Hepatocyte (in vitro differentiated cells): ENCODE measurements around the gene DNAJC5. TPM values are rescaled to one million over a fixed set of nuclear protein-coding genes. Genes with fewer than 3 reads are reported as not detected.
"Not testable (repeated sequence)": the region's sequence is repeated elsewhere in the genome, so short reads cannot be mapped to it uniquely, and the experiment has no call there.

Source experiments
- DNase-seq: peaks from one replicate; pipeline ENCODE4 v3.0.0-alpha.2; 2016; ENCODE audit warnings: low spot score
- H2AFZ ChIP-seq: fragments of 200-600 bp; sonication (generic); 2 replicates; pipeline ENCODE4 v1.6.0; 2016; ENCODE audit warnings: antibody characterized with exemption, mild to moderate bottlenecking
- H3K27ac ChIP-seq: fragments of 200-600 bp; sonication (generic); 2 replicates; pipeline ENCODE4 v1.5.1; 2016; ENCODE audit warnings: mild to moderate bottlenecking
- H3K27me3 ChIP-seq: fragments of 200-600 bp; sonication (generic); 2 replicates; pipeline ENCODE4 v1.6.1; 2016
- H3K36me3 ChIP-seq: fragments of 200-600 bp; sonication (generic); replicated peaks from 2 replicates; pipeline ENCODE4 v1.5.1; 2016; ENCODE audit warnings: low read depth; ENCODE audit not compliant: insufficient read depth
- H3K4me1 ChIP-seq: fragments of 200-600 bp; sonication (generic); 2 replicates; pipeline ENCODE4 v1.5.1; 2016; ENCODE audit warnings: mild to moderate bottlenecking, moderate library complexity; ENCODE audit not compliant: insufficient read depth
- H3K4me2 ChIP-seq: fragments of 200-600 bp; sonication (generic); 2 replicates; pipeline ENCODE4 v1.6.0; 2016
- H3K4me3 ChIP-seq: fragments of 200-600 bp; sonication (generic); 2 replicates; pipeline ENCODE4 v1.5.1; 2016; ENCODE audit warnings: mild to moderate bottlenecking
- H3K79me2 ChIP-seq: fragments of 200-600 bp; sonication (generic); 2 replicates; pipeline ENCODE4 v1.6.0; 2017; ENCODE audit warnings: mild to moderate bottlenecking
- H3K9me2 ChIP-seq: fragments of 200-600 bp; sonication (generic); replicated peaks from 2 replicates; pipeline ENCODE4 v1.6.0; 2017; ENCODE audit warnings: mild to moderate bottlenecking; ENCODE audit not compliant: insufficient read depth
- H3K9me3 ChIP-seq: fragments of 200-600 bp; sonication (generic); 2 replicates; pipeline ENCODE4 v1.5.1; 2016; ENCODE audit warnings: low read depth, mild to moderate bottlenecking
- H4K20me1 ChIP-seq: fragments of 200-600 bp; sonication (generic); 2 replicates; pipeline ENCODE4 v1.6.0; 2016; ENCODE audit warnings: mild to moderate bottlenecking; ENCODE audit not compliant: insufficient read depth, poor library complexity, severe bottlenecking
- EZH2 ChIP-seq: fragments of 200-600 bp; sonication (generic); IDR thresholded peaks from 2 replicates; pipeline ENCODE4 v1.6.1; 2016; ENCODE audit warnings: antibody characterized with exemption, mild to moderate bottlenecking, borderline replicate concordance
- EZH2phosphoT487 ChIP-seq: fragments of 200-600 bp; sonication (generic); IDR thresholded peaks from one replicate; pipeline ENCODE4 v1.6.1; 2018; ENCODE audit warnings: antibody characterized with exemption, mild to moderate bottlenecking, low read depth, moderate library complexity; ENCODE audit not compliant: unreplicated experiment, severe bottlenecking
- WGBS: methylation state at CpG from one replicate; pipeline ENCODE4 v1.1.6; 2016; ENCODE audit warnings: low lambda C conversion rate; ENCODE audit errors: missing lambda C conversion rate; 5-methylcytosine and 5-hydroxymethylcytosine counted together
- polyA plus RNA-seq: library from polyadenylated mRNA; unstranded; fragments of >200 nt; fragmentation: Nextera tagmentation; extraction: Ambion mirVana; gene quantifications from 2 replicates; pipeline ENCODE4 v1.2.1, GENCODE V29; 2016
- total RNA-seq: library from RNA; depleted of rRNA; stranded (reverse); fragments of >200 nt; gene quantifications from 2 replicates; pipeline ENCODE4 v1.2.3, GENCODE V29; 2014
- TF ChIP-seq, protein P1 (sequence below): fragments of 200-600 bp; sonication (generic); IDR thresholded peaks from 2 replicates; pipeline ENCODE4 v1.5.1; 2016; ENCODE audit warnings: antibody characterized with exemption, mild to moderate bottlenecking; ENCODE audit not compliant: poor library complexity

The DNAJC5 gene
- total and polyA plus RNA-seq, 2 experiments from 2014 or later: 10.2 to 39.6 TPM

DNA sequence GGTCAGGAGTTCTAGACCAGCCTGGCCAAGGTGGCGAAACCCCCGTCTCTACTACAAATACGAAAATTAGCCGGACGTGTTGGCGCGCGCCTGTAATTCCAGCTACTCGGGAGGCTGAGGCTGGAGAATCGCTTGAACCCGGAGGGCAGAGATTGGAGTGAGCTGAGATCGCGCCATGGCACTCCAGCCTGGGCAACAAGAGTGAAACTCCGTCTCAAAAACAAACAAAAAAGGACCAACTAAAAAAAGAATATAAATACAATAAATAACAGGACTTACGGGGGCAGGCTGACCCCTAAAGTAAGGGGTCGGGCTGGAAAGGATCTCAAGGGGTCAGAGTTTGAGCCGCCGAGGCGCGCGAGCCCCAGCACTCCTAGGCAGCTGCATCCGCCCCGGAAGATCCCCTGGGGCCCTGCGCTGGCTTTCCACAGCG is 30.4 kb upstream of the DNAJC5 start:
- DNase-seq: no peak
- Histone ChIP-seq H3K4me3 (peak overlapping the region; percentile 41), H3K79me2 (peaks cover 43% of the 10 kb centered on the region), H3K4me1 (peaks cover 15% of the 10 kb centered on the region), H3K9me2 (no peaks in the 10 kb centered on the region), H3K9me3 (no peaks in the 10 kb centered on the region), H4K20me1 (peaks cover 10% of the 10 kb centered on the region), H2AFZ (peak overlapping the region; percentile 66), H3K4me2 (peak overlapping the region; percentile 87), H3K27me3 (no peaks in the 10 kb centered on the region), H3K36me3 (no peaks in the 10 kb centered on the region), H3K27ac (peak overlapping the region; percentile 91)
- no peak for TF ChIP-seq EZH2phosphoT487
- TF ChIP-seq, protein P1, sequence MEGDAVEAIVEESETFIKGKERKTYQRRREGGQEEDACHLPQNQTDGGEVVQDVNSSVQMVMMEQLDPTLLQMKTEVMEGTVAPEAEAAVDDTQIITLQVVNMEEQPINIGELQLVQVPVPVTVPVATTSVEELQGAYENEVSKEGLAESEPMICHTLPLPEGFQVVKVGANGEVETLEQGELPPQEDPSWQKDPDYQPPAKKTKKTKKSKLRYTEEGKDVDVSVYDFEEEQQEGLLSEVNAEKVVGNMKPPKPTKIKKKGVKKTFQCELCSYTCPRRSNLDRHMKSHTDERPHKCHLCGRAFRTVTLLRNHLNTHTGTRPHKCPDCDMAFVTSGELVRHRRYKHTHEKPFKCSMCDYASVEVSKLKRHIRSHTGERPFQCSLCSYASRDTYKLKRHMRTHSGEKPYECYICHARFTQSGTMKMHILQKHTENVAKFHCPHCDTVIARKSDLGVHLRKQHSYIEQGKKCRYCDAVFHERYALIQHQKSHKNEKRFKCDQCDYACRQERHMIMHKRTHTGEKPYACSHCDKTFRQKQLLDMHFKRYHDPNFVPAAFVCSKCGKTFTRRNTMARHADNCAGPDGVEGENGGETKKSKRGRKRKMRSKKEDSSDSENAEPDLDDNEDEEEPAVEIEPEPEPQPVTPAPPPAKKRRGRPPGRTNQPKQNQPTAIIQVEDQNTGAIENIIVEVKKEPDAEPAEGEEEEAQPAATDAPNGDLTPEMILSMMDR: no peak
- TF ChIP-seq EZH2: no peak
- 1% methylated on average over 25 of the region's 25 CpGs for WGBS

DNA sequence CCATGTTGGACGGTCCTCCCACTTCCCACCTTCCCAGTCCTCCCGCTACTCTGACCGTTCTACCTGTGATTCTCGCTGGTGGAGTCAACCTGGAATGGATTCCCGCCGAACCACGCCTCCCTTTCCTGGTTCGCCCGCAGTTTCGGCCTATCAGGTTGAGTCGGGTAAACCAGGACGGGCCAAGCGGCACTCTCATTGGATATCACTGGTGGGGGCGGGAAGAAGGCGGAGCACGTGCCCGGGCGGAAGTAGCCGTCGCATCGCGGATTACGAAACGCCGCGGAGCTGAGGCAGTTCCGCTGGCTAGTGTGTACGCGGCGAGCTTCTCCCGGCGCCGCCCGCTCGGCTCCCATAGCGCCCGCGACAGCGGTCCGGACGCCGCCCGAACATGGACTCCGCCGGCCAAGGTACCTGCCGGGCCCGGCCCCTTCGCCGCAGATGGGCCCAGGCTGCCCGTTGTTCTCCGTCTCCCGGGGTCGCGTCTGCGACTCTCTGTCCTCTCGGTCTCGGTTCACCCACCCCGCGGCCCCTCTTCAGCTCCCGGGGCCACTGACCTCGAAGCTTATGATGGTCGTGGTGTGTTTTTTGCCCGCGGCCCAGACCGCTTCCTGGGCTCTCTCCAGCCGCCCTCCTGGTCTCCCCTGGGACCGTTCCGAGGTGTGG is 29.8 kb upstream of the DNAJC5 start, which contains the start of gene TPD52L2:
TSS of gene TPD52L2 (plus strand) at position 293 of the 663 bp plus-strand sequence. CDS start at position 389, 96 bp downstream.
- H3K9me2 ChIP-seq: no peaks in the 10 kb centered on the region
- under 1% methylated on average over 66 of the region's 68 CpGs for WGBS
- H2AFZ ChIP-seq: peak within 1 kb of the TSS; percentile 66
- peaks cover 44% of the 10 kb centered on the region for H3K79me2 ChIP-seq
- H4K20me1 ChIP-seq: peaks cover 10% of the 10 kb centered on the region
- peaks cover 15% of the 10 kb centered on the region for H3K4me1 ChIP-seq
- peak within 1 kb of the TSS; percentile 67 for H3K4me3 ChIP-seq
- peak within 1 kb of the TSS; percentile 94 for H3K27ac ChIP-seq
- no peaks in the 10 kb centered on the region for H3K27me3 ChIP-seq
- peak; percentile 99 for DNase-seq
- no peaks in the 10 kb centered on the region for H3K9me3 ChIP-seq
- TF ChIP-seq EZH2 (no peak), EZH2phosphoT487 (no peak)
- TF ChIP-seq, protein P1: no peak
- H3K36me3 ChIP-seq: no peaks in the 10 kb centered on the region
- peak within 1 kb of the TSS; percentile 88 for H3K4me2 ChIP-seq

GRCh38 chr20:63867042-63867441 is 27.9 kb upstream of the DNAJC5 start:
- 97% methylated on average over 13 of the region's 13 CpGs for WGBS
- H3K27me3 ChIP-seq, H2AFZ ChIP-seq, H3K9me3 ChIP-seq, H3K4me3 ChIP-seq, H4K20me1 ChIP-seq, H3K9me2 ChIP-seq, H3K27ac ChIP-seq, H3K36me3 ChIP-seq, DNase-seq: not testable (repeated sequence)
- peaks cover 49% of the 10 kb centered on the region for H3K79me2 ChIP-seq
- peak overlapping the region; percentile 88 for H3K4me2 ChIP-seq
- peaks cover 15% of the 10 kb centered on the region for H3K4me1 ChIP-seq

- no peak overlapping the region for H3K4me3 ChIP-seq
- no peaks in the 10 kb centered on the region for H3K9me3 ChIP-seq
- H3K4me1 ChIP-seq: peaks cover 14% of the 10 kb centered on the region
- no peak overlapping the region for H3K27ac ChIP-seq
- peaks cover 10% of the 10 kb centered on the region for H4K20me1 ChIP-seq
- H3K79me2 ChIP-seq: peaks cover 54% of the 10 kb centered on the region
- no peaks in the 10 kb centered on the region for H3K36me3 ChIP-seq
- H2AFZ ChIP-seq: no peak overlapping the region
- TF ChIP-seq EZH2phosphoT487: no peak
- no peak for TF ChIP-seq EZH2
- TF ChIP-seq, protein P1: no peak
- DNase-seq: no peak
- no peaks in the 10 kb centered on the region for H3K9me2 ChIP-seq
- WGBS: 99% methylated on average over 5 of the region's 5 CpGs
- no peaks in the 10 kb centered on the region for H3K27me3 ChIP-seq
- no peak overlapping the region for H3K4me2 ChIP-seq
These were observed 26.7 kb upstream of the DNAJC5 start for GRCh38 chr20:63868264-63868663.
